ENCODE measurements around the gene MRPL4. TPM values are rescaled to one million over a fixed set of nuclear protein-coding genes. Genes with fewer than 3 reads are reported as not detected.

The MRPL4 gene
- total RNA-seq, 1 experiment from 2014 or later, result 99.3 TPM

GRCh38 chr19:10226021-10226375 lies 26.0 kb upstream of the MRPL4 start:
- no peak overlapping the region for H2BK120ac ChIP-seq (ENCODE audit: low read depth, low read length, poor library complexity, severe bottlenecking)

More at GRCh38 chr19:10226021-10226375, 26.0 kb upstream of the MRPL4 start:
- Mint-ChIP-seq H3K4me3 (no peak overlapping the region), H3K9me3 (no peaks in the 10 kb centered on the region), H3K36me3 (ENCODE audit: insufficient read depth in 1 of 3, low read depth in 3 of 3) (peaks cover 3 to 13% (median 8%) of the 10 kb centered on the region in 3 experiments; a peak in 6 of 7 replicates), H3K27me3 (ENCODE audit: low read depth) (no peaks in the 10 kb centered on the region; the same call in none of the 2 replicates), H3K27ac (peak overlapping the region in 1 of 3 experiments; percentile 30; a peak in 1 of 7 replicates), H3K4me1 (peaks cover 8 to 20% of the 10 kb centered on the region in 2 experiments)
- Histone ChIP-seq H3K4me2 (ENCODE audit: insufficient read depth, insufficient read length, low read length) (no peak overlapping the region), H3K27me3 (ENCODE audit: insufficient read depth, low read length) (no peaks in the 10 kb centered on the region), H3K9me3 (ENCODE audit: control insufficient read depth, low read depth, low read length) (no peaks in the 10 kb centered on the region), H3K23me2 (ENCODE audit: insufficient read length, low read depth, low read length, poor library complexity, severe bottlenecking) (peaks cover 12% of the 10 kb centered on the region), H3K9ac (ENCODE audit: extremely low read depth, insufficient read length, low read length) (no peak overlapping the region), H2BK15ac (ENCODE audit: low read depth, low read length) (no peak overlapping the region), H3K23ac (ENCODE audit: insufficient read length, low read depth, low read length) (no peak overlapping the region), H2BK12ac (ENCODE audit: insufficient read length, low read depth, low read length) (no peak overlapping the region), H3K18ac (ENCODE audit: insufficient read length, low read depth, low read length) (no peak overlapping the region), H4K20me1 (ENCODE audit: control insufficient read depth, insufficient read depth, insufficient read length) (no peaks in the 10 kb centered on the region), H3K4ac (ENCODE audit: low read depth, low read length) (no peak overlapping the region), H2BK5ac (ENCODE audit: insufficient read length, low read length) (no peak overlapping the region), H3K79me1 (ENCODE audit: insufficient read depth, low read depth, low read length, poor library complexity, severe bottlenecking) (no peaks in the 10 kb centered on the region), H2BK20ac (ENCODE audit: low read depth, low read length, poor library complexity, severe bottlenecking) (no peak overlapping the region), H2AK5ac (ENCODE audit: insufficient read length, low read length) (no peak overlapping the region), H3K79me2 (ENCODE audit: insufficient read depth, low read length) (no peaks in the 10 kb centered on the region), H3K14ac (ENCODE audit: insufficient read depth, low read length) (no peak overlapping the region), H4K8ac (replicated peaks; ENCODE audit: insufficient read length, low read depth, low read length) (no peak overlapping the region), H3K4me1 (ENCODE audit: insufficient read depth, low read length) (no peaks in the 10 kb centered on the region), H2AFZ (ENCODE audit: low read length) (no peak overlapping the region), H3T11ph (ENCODE audit: low read length) (no peak overlapping the region), H3K27ac (ENCODE audit: insufficient read length, low read depth, low read length) (no peak overlapping the region), H4K5ac (ENCODE audit: insufficient read length, low read depth, low read length) (no peak overlapping the region), H4K91ac (ENCODE audit: insufficient read length, low read depth, low read length) (no peak overlapping the region), H3K56ac (ENCODE audit: insufficient read length, low read depth, low read length) (no peak overlapping the region)
- WGBS (ENCODE audit: extremely low coverage, insufficient read length, low lambda C conversion rate), result no CpG with 5 or more reads among the region's 6 CpGs
- no peak for DNase-seq
- no peak for TF ChIP-seq CTCF (conservative IDR thresholded peaks at IDR 0.05)

Measured in H9 (cell line).